Measurements from ENCODE around the gene TMIE.

TMIE gene, protein sequence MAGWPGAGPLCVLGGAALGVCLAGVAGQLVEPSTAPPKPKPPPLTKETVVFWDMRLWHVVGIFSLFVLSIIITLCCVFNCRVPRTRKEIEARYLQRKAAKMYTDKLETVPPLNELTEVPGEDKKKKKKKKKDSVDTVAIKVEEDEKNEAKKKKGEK

DNA sequence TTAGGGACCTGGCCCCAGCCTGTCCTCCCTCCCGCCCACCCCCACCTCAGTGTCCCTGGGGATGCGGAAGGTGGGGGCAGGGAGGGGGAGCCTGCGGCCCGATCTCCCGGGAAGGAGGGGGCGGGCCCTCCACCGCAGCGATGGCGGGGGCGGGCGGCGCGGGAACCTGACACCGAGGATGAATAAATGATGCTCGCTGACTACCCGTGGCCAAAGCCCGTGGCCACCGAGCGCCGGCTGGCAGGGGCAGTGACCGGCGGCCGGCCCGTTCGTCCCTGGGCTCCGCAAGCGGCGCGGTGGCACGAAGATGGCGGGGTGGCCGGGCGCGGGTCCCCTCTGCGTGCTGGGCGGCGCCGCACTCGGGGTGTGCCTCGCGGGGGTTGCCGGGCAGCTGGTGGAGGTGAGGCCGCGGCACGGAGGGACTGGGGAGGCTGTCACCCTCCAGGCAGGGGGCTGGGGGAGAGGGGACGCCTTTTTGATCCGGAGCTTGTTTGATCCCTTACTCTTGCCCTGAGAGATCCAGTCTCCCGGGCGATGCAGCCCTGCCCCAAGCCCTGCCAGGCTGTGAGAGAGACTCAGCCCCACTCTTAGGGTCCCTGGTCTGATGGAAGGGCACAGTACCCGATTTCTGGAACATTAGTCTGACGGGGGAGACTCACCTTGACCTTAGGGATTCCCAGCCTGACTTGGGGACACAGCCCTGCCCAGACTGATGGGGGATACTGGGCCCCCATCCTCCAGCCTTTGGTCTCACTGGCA lies at the start of gene TMIE:
TSS of gene TMIE (plus strand) at position 212 of the 759 bp plus-strand sequence. CDS start at position 308, 96 bp downstream.
- no peak within 1 kb of the TSS for H3K4me3 ChIP-seq (ENCODE audit: low read depth, low read length)

DNA sequence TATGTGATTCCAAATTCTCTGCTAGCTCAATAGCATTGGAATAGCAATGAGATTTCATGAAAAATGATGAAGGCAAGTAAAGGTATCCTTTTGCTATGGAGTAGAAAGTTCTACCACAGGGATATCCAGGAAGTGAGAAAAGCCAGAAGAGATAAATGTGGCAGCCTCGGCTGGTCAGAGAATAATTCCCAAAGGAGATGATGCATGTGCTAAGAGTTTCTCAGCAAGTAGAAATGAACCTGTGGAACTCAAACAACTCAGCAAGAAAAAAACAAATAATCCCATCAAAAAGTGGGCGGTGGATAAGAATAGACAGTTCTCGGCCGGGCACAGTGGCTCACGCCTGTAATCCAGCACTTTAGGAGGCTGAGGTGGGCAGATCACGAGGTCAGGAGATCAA lies 45.9 kb upstream of the TMIE start:
- DNase-seq (ENCODE audit: low read depth): no peak
- no peak overlapping the region for H3K4me3 ChIP-seq (ENCODE audit: low read depth, low read length)
- TF ChIP-seq, protein P1, sequence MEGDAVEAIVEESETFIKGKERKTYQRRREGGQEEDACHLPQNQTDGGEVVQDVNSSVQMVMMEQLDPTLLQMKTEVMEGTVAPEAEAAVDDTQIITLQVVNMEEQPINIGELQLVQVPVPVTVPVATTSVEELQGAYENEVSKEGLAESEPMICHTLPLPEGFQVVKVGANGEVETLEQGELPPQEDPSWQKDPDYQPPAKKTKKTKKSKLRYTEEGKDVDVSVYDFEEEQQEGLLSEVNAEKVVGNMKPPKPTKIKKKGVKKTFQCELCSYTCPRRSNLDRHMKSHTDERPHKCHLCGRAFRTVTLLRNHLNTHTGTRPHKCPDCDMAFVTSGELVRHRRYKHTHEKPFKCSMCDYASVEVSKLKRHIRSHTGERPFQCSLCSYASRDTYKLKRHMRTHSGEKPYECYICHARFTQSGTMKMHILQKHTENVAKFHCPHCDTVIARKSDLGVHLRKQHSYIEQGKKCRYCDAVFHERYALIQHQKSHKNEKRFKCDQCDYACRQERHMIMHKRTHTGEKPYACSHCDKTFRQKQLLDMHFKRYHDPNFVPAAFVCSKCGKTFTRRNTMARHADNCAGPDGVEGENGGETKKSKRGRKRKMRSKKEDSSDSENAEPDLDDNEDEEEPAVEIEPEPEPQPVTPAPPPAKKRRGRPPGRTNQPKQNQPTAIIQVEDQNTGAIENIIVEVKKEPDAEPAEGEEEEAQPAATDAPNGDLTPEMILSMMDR (IDR thresholded peaks at IDR 0.05; ENCODE audit: control insufficient read depth, extremely low read depth, insufficient read depth): no peak

More for the DNA sequence above, at the start of gene TMIE:
- TF ChIP-seq, protein P1 (IDR thresholded peaks at IDR 0.05; ENCODE audit: control insufficient read depth, extremely low read depth, insufficient read depth): no peak
- DNase-seq (ENCODE audit: low read depth): no peak

DNA sequence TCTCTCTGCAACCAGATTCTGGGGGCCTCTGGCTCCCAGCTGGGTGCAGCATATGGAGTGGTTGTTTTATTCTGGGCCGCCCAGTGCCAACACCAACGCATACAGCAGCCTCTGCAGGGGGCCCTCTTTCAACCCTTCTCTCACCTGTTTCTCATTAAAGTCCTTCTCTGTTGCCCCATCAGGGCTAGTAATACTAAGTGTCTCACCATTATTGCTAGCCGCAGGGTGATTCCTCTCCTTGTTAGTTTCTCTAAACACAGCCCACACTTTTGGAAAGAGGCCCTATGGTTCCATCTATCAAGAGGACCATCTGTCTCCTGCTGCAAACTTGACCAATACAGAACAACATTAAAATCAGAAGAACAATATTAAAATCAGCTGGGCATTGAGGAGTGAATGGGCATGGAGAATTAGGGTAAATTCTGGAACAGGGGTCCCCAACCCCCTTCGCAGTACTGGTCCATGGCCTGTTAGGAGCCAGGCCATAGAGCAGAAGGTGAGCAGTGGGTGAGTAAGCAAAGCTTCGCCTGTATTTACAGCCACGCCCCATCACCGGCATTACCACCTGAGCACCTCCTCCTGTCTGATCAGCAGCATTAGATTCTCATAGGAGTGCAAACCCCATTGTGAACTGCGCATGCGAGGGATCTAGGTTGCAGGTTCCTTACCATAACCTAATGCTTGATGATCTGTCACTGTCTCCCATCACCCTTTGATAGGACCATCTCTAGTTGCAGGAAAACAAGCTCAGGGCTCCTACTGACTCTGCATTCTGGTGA lies 44.2 kb upstream of the TMIE start:
- H3K4me3 ChIP-seq (ENCODE audit: low read depth, low read length): no peak overlapping the region
- DNase-seq (ENCODE audit: low read depth): no peak
- TF ChIP-seq, protein P1 (IDR thresholded peaks at IDR 0.05; ENCODE audit: control insufficient read depth, extremely low read depth, insufficient read depth): no peak

DNA sequence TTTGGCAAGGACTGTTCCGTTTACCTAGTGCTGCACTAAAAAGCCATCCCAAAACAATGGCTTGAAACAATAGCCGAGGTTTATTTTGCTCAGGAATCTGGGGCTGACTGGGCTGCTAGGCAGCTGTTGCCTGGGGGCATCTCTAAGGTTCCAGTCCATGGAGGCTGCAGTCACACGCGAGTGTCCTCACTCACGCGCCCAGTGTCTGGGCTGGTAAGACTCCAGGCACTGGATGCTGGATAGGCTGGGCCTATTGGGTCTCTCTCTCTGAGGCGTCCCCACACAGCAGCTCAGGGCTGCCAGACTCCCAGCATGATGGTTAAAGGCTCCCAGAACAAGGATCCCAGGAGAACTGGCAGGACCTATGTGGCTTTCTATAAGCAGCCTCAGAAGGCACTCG lies 41.9 kb upstream of the TMIE start:
- no peak overlapping the region for H3K4me3 ChIP-seq (ENCODE audit: low read depth, low read length)
- DNase-seq (ENCODE audit: low read depth): no peak
- TF ChIP-seq, protein P1 (IDR thresholded peaks at IDR 0.05; ENCODE audit: control insufficient read depth, extremely low read depth, insufficient read depth): no peak

DNA sequence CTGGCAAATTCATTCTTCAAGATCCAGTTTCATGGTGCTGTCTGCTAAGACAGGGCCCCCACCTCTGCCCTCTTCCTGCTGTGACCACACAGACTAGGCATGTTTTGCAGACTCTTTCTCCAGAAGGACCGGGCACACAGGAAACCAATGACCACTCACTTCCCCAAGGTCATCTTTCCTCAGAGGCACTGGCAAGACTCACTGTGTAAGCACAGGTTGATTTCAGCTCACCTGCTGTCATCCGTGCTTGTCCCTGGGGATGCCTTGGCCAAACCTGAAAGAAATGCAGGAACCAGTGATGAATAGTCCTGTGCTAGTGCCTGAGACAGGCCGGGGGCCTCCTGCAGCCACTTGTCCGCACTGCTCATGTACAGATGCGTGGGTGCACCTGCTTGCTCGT lies 41.2 kb upstream of the TMIE start:
- TF ChIP-seq, protein P1 (IDR thresholded peaks at IDR 0.05; ENCODE audit: control insufficient read depth, extremely low read depth, insufficient read depth): no peak
- no peak overlapping the region for H3K4me3 ChIP-seq (ENCODE audit: low read depth, low read length)
- DNase-seq (ENCODE audit: low read depth): no peak

DNA sequence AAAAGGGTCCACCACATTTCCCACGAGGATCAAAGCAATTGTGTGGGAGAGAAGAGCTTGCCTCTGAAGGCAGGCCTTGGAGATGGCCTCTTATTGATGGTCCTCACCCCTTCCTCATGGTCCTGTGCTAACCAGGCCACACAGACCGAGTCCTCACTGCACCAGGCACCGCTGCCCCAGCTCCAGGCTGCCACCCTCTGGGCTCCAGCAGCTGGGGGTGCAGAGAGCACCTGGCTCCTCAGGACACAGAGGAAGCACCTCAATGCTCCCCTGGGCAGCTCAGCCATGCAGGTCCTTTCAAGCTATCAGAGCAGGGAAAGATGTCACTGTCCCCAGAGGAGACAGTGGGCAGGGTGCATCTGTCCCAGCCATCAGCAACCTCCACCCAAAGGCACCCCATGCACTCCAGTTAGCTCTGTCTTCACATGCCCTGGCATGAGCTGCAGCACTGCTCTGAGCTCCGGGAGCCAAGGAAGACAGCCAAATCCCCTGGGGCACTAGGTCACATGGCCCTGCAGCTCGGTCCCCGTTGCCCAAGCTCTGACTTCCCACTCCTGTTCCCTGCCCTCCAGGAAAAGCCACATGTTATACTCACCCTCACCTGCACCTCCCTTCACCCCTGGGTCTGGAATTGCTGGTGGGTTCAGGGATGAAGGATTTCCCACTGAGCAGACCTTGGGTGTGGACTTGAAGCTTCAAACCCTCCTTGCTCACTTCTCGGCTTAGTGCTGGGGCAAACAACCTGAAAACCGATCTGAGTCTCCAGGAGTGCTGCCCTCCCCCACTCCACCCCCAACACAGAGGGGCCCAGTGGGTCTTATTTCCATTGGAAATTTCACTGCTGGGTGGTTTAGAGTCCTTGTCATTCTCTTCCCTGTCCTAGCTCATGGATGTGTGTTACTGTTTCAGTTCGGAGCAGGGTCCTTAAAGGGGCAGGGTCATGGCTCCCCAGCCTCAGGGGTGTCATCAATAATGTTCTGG lies 40.4 kb upstream of the TMIE start:
- peak; percentile 50 for DNase-seq (ENCODE audit: low read depth)
- TF ChIP-seq, protein P1 (IDR thresholded peaks at IDR 0.05; ENCODE audit: control insufficient read depth, extremely low read depth, insufficient read depth): 0 out of 2 replicates have a peak, but pooled peaks have one; percentile 26
- no peak overlapping the region for H3K4me3 ChIP-seq (ENCODE audit: low read depth, low read length)

All from LNCaP clone FGC (cell line).